GM11168 (cell line): ENCODE results near the gene TOGARAM1.

Experiments used
- in situ Hi-C: fragments of 300-500 bp; cut with MboI; formaldehyde crosslinking; loops from one replicate; pipeline ENCODE4 v1.12.0; 2022; ENCODE audit warnings: low sequenced_read_pairs; ENCODE audit not compliant: unreplicated experiment

Gene TOGARAM1

GRCh38 chr14:45083976-45084722, 122.2 kb downstream of the TOGARAM1 start, which contains the start of gene PRPF39:
Gene PRPF39, plus strand, starts transcription at chr14:45084116. Its CDS starts 11,124 bp downstream, at chr14:45095240.
- in situ Hi-C loops = no loop called here

GRCh38 chr14:45084946-45085346, 123.0 kb downstream of the TOGARAM1 start:
- in situ Hi-C loops = no loop called here

DNA sequence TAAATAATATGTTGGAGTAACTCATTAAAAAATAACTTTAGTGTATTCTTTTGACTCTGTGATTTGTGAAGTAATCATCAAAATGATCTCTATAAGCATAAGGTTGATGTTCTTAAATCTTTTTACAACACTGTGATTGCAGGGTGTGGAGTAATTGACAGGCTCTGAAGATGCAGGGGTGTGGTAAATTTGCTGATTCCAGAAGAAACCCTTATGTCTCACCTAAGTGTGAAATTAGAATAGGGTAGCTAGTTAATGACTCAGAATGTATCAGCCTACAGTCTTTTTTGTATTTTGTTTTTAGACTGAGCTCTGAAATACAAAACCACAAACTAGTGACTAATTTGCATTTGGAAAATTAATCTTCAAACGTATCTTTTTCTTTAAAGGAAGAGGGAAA, 127.8 kb downstream of the TOGARAM1 start:
- in situ Hi-C loops = no loop called here

GRCh38 chr14:45091710-45092109, 129.7 kb downstream of the TOGARAM1 start:
- in situ Hi-C loops = no loop called here

DNA sequence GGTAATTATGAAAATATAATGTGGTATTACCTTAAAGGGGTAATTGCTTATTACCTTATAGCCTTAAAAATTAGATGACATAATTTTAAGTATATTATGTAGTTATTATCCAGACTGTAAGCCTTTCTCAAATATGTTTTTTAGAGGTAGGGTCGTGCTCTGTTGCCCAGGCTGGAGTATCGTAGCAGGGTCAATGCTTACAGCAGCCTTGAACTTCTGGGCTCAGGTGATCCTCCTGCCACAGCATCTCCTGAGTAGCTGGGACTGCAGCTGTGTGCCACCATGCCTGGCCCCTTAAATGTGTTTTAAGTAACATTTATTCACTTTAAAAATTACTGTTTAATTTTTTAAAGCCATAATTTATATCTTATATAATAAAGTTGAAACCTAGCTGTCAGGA, 132.3 kb downstream of the TOGARAM1 start:
- in situ Hi-C loops = no loop called here

GRCh38 chr14:45095143-45095542, 133.2 kb downstream of the TOGARAM1 start:
- in situ Hi-C loops = no loop called here

DNA sequence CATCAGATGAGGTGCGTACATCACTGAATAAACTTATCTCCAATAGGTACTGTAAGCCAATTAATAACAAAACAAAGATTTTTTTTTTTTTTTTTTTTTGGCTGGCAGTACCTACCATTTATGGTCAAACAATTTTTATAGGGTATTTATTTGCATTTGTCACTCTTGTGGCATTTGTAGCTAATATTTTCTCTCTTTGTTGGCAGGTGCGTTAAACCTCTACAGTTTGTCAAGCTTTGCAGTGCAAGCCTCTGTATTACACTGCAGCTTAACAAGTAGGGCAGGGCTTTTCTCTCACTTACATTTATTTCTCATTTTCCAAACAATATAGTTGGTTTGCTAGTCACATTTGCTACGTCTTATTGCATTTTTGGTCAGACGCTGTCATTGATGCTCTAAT, 134.2 kb downstream of the TOGARAM1 start:
- in situ Hi-C loops = no loop called here

DNA sequence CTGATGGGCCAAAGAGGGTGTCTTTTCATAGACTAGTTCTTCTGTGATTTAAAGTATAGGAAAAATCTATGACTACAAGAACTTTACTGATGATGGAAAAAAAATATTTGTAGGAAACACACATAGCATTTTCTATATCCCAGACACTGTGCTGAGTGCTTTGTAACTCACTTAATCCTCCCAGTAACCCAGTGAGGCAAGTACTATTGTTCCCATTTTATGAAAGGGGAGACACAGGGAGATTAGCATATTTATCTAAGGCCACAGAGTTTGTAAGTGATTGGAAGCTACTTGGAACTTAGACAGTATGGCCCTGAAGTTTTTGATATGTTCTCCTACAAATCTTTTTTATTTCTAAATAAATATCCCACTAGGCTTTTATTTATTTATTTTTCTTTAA, 141.8 kb downstream of the TOGARAM1 start:
- in situ Hi-C loops = no loop called here

GRCh38 chr14:45104561-45104960, 142.6 kb downstream of the TOGARAM1 start:
- in situ Hi-C loops = no loop called here

- in situ Hi-C loops = no loop called here
These were observed 151.1 kb downstream of the TOGARAM1 start for GRCh38 chr14:45112896-45113781.

DNA sequence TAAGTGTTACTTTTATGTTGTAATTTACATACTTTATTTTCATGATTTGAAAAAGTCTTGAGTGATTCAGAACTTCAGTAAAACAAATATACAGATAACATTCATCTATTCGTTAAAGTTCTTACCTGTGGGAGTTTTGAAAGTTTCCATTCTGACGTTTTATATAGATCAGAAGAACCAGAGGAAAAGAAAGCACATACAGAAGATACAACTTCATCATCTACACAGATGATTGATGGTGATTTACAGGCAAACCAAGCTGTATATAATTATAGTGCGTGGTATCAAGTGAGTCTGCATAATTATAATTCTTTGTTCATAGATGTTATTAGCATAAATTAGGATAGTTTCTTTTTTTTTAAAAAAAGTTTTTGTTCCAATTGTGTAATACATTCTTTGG, 152.3 kb downstream of the TOGARAM1 start:
- in situ Hi-C loops = no loop called here

DNA sequence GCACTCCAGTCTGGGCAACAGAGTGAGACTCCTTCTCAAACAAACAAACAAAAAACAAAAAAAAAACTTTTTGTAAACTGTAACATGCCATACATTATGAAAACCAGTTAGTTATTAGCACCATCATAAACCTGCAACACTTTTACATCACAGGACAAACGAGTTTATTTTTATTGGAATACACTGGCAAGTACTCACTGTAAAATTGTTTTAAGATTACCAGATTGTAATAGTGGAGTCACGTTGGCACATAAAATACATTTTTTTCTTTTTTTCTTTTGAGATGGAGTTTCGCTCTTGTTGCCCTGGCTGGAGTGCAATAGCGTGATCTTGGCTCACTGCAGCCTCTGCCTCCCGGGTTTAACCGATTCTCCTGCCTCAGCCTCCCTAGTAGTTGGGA, 156.6 kb downstream of the TOGARAM1 start:
- in situ Hi-C loops = no loop called here

DNA sequence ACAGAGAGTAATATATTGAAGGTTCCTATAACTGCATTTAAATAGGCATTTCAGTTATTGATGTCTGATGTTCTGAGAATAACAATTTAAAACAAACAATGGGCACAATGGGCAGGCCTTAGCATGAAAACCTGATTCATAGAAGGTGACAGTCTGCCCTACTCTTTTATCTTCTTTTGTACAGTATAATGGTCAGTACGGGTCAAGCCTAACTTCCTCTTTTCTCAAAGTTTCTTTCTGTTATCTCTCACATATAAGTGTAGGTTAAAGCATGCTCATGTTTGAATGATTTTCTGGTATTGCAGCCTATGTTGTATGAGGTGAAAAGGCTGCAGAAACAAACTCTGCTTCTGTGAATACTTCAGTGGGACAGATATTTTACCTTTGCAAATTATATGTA, 158.1 kb downstream of the TOGARAM1 start:
- in situ Hi-C loops = no loop called here

DNA sequence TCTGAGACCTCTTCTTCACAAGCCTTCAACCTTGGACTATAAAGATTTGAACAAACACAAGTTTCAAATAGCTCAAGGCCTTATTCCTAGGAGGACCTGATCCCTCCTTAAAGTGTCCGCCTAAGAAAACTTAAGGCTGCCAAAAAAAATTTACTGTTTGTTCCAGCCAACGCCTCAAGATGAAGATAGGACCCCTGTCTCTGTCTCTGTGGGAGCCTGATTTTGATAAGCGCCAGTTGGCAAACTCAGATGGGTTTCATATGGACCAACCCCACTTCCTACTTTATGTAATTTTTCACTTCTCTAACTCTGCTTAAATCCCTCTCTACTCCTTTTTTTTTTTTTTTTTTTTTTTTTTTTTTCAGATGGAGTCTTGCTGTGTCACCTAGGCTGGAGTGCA, 161.3 kb downstream of the TOGARAM1 start:
- in situ Hi-C loops = no loop called here
